Ovary (tissue), 3 donors: ENCODE measurements around the gene RBMS1.

Source experiments
- CTCF ChIP-seq, 3 donors: fragments of 450-650 bp in 2 of 3; fragments of 200-600 bp in 1 of 3; IDR thresholded peaks; one replicate each; pipeline versions ENCODE4 v1.5.1 to v1.8.0; 2016 to 2022; ENCODE audit warnings: antibody characterized with exemption in 3 of 3, mild to moderate bottlenecking in 1 of 3
- EP300 ChIP-seq: sonication (generic); formaldehyde crosslinking; IDR thresholded peaks from one replicate; pipeline ENCODE4 v1.6.1; 2017; ENCODE audit warnings: antibody characterized with exemption
- POLR2A ChIP-seq: fragments of 450-650 bp; IDR thresholded peaks from one replicate; pipeline ENCODE4 v1.6.1; 2017; ENCODE audit warnings: antibody characterized with exemption, mild to moderate bottlenecking, moderate library complexity
- donor health status: DM: no; HTN: no; CAD: no.

- TF ChIP-seq CTCF (IDR thresholded peaks at IDR 0.05) (no peak), EP300 (no peak), POLR2A (no peak)
These were observed 247.3 kb downstream of the RBMS1 start for GRCh38 chr2:160246356-160246755.
